WTC11 (cell line): ENCODE results near the gene PIP4K2A. TPM values are rescaled to one million over a fixed set of nuclear protein-coding genes. Genes with fewer than 3 reads are reported as not detected.

Experiments
- ATAC-seq: fragments of 200-7000 bp; cut with Tn5 transposase; 2 replicates; pipeline ENCODE4 v1.10.0; 2021; ENCODE audit warnings: mild to moderate bottlenecking, moderate library complexity
- CTCF ChIA-PET: fragments of 300-600 bp; sonication (Branson Sonifier 250); formaldehyde crosslinking; loops from one replicate; lab custom pipeline; 2021; ENCODE audit warnings: antibody characterized with exemption; lab: Charles Lee
- POLR2A ChIA-PET: fragments of 350-600 bp; sonication (Branson Sonifier 250); formaldehyde crosslinking; loops from one replicate; lab custom pipeline; 2021; ENCODE audit warnings: antibody characterized with exemption; lab: Charles Lee
- DNase-seq: peaks from one replicate; pipeline ENCODE4 v3.0.0; 2021; ENCODE audit warnings: low spot score
- H3K27ac Mint-ChIP-seq: 2 replicates; pipeline ENCODE4 v1.8.0; 2021; ENCODE audit warnings: mixed read lengths
- H3K27me3 Mint-ChIP-seq: 2 replicates; pipeline ENCODE4 v1.8.0; 2021; ENCODE audit warnings: low read depth, mild to moderate bottlenecking, moderate library complexity, mixed read lengths
- H3K36me3 Mint-ChIP-seq: 2 replicates; pipeline ENCODE4 v1.8.0; 2021; ENCODE audit warnings: mixed read lengths
- H3K4me1 Mint-ChIP-seq: 2 replicates; pipeline ENCODE4 v1.8.0; 2022; ENCODE audit warnings: mixed read lengths
- H3K4me3 Mint-ChIP-seq: 2 replicates; pipeline ENCODE4 v1.8.0; 2021; ENCODE audit warnings: mild to moderate bottlenecking, moderate library complexity, mixed read lengths
- H3K9me3 Mint-ChIP-seq: 2 replicates; pipeline ENCODE4 v1.8.0; 2021; ENCODE audit warnings: mixed read lengths
- ATF1 ChIP-seq: sonication (generic); formaldehyde crosslinking; IDR thresholded peaks from 2 replicates; pipeline ENCODE4 v1.8.1; 2023; ENCODE audit warnings: mild to moderate bottlenecking, moderate library complexity, missing genetic modification reagents
- FOXP1 ChIP-seq: sonication (generic); formaldehyde crosslinking; IDR thresholded peaks from 2 replicates; pipeline ENCODE4 v1.8.0; 2022; ENCODE audit warnings: missing genetic modification reagents, mild to moderate bottlenecking, moderate library complexity, borderline replicate concordance
- GABPB1 ChIP-seq: sonication (generic); formaldehyde crosslinking; IDR thresholded peaks from 2 replicates; pipeline ENCODE4 v1.8.1; 2023; ENCODE audit warnings: mild to moderate bottlenecking, missing genetic modification reagents
- JAZF1 ChIP-seq: fragments of 250-450 bp; sonication (Bioruptor Pico); IDR thresholded peaks from 2 replicates; pipeline ENCODE4 v1.9.0; 2021; ENCODE audit warnings: moderate library complexity, mild to moderate bottlenecking, inconsistent platforms
- NFE2L1 ChIP-seq: sonication (generic); formaldehyde crosslinking; IDR thresholded peaks from 2 replicates; pipeline ENCODE4 v1.8.1; 2023; ENCODE audit warnings: missing genetic modification reagents
- NR1H2 ChIP-seq: sonication (generic); formaldehyde crosslinking; IDR thresholded peaks from 2 replicates; pipeline ENCODE4 v1.9.0; 2021; ENCODE audit warnings: mild to moderate bottlenecking, moderate library complexity, missing genetic modification reagents
- SOX15 ChIP-seq: fragments of 250-450 bp; sonication (Bioruptor Pico); IDR thresholded peaks from 2 replicates; pipeline ENCODE4 v1.9.0; 2021; ENCODE audit warnings: mild to moderate bottlenecking
- TEAD4 ChIP-seq: sonication (generic); formaldehyde crosslinking; IDR thresholded peaks from 2 replicates; pipeline ENCODE4 v1.8.0; 2022; ENCODE audit warnings: mild to moderate bottlenecking, missing genetic modification reagents
- ZBTB21 ChIP-seq: sonication (generic); formaldehyde crosslinking; IDR thresholded peaks from 2 replicates; pipeline ENCODE4 v1.8.1; 2023; ENCODE audit warnings: mild to moderate bottlenecking, missing genetic modification reagents, borderline replicate concordance
- ZNF121 ChIP-seq: sonication (generic); formaldehyde crosslinking; IDR thresholded peaks from 2 replicates; pipeline ENCODE4 v1.8.0; 2023; ENCODE audit warnings: missing genetic modification reagents
- ZNF416 ChIP-seq: fragments of 250-450 bp; sonication (Bioruptor Pico); IDR thresholded peaks from 2 replicates; pipeline ENCODE4 v1.9.0; 2021; ENCODE audit warnings: mild to moderate bottlenecking, inconsistent platforms
- ZNF671 ChIP-seq: fragments of 250-450 bp; sonication (Bioruptor Pico); IDR thresholded peaks from 2 replicates; pipeline ENCODE4 v1.8.0; 2021; ENCODE audit warnings: mild to moderate bottlenecking
- total RNA-seq: library from RNA; stranded (reverse); gene quantifications from 3 replicates; pipeline ENCODE4 v1.2.3, GENCODE V29; 2021
- TF ChIP-seq, protein P1 (sequence below): fragments of 250-450 bp; sonication (Bioruptor Pico); IDR thresholded peaks from 2 replicates; pipeline ENCODE4 v1.9.0; 2021; ENCODE audit warnings: moderate library complexity, mild to moderate bottlenecking, inconsistent platforms, borderline replicate concordance
- TF ChIP-seq, protein P2 (sequence below): sonication (generic); formaldehyde crosslinking; IDR thresholded peaks from 2 replicates; pipeline ENCODE4 v1.8.0; 2023; ENCODE audit warnings: missing genetic modification reagents, mild to moderate bottlenecking, borderline replicate concordance
- TF ChIP-seq, protein P3 (sequence below): sonication (generic); formaldehyde crosslinking; IDR thresholded peaks from 2 replicates; pipeline ENCODE4 v1.8.1; 2022; ENCODE audit warnings: mild to moderate bottlenecking, moderate library complexity, missing genetic modification reagents
- TF ChIP-seq, protein P4 (sequence below): sonication (generic); formaldehyde crosslinking; IDR thresholded peaks from 2 replicates; pipeline ENCODE4 v1.8.1; 2022; ENCODE audit warnings: mild to moderate bottlenecking, missing genetic modification reagents, moderate library complexity, borderline replicate concordance
- TF ChIP-seq, protein P5 (sequence below): sonication (generic); formaldehyde crosslinking; IDR thresholded peaks from 2 replicates; pipeline ENCODE4 v1.8.1; 2023; ENCODE audit warnings: mild to moderate bottlenecking, missing genetic modification reagents, borderline replicate concordance
- TF ChIP-seq, protein P6 (sequence below): sonication (generic); formaldehyde crosslinking; IDR thresholded peaks from 2 replicates; pipeline ENCODE4 v1.8.0; 2022; ENCODE audit warnings: mild to moderate bottlenecking, missing genetic modification reagents
- TF ChIP-seq, protein P7 (sequence below): sonication (generic); formaldehyde crosslinking; IDR thresholded peaks from 2 replicates; pipeline ENCODE4 v1.8.0; 2022; ENCODE audit warnings: mild to moderate bottlenecking, missing genetic modification reagents

PIP4K2A gene
- total RNA-seq, 1 experiment from 2014 or later: 47.5 TPM

DNA sequence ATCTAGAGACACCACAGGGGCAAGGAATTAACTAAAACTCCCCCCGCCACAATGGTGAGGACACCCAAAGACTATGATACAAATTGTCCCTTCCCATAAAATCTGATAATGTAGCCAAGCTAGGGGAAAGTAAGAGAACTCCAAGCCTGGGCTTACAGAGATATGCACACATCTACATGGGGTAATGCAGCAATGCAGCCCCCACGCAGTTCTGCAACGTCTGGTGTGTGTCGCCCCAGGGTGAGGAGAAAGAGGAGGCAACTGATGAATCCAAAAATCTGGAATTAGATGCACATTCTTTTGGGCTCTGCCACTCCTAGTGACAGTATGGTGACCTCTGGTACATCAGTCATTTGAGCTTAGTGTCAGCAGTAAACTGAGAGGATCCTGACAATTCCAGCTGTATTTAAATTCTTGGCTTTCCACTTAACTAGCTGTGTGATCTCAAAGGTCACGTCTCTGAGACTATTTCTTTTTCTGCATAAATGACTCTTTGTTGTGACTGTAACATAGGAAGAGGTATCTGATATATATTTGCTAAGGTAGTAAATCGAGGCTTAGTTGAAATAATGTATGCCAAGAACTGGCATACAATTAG, 51.5 kb downstream of the PIP4K2A start:
- DNase-seq (no peak), ATAC-seq (peak; percentile 29; the same call in 1 of the 2 replicates)
- Mint-ChIP-seq H3K9me3 (no peaks in the 10 kb centered on the region), H3K4me1 (peaks cover 64% of the 10 kb centered on the region), H3K27ac (0 out of 2 replicates have a peak overlapping the region, but pooled peaks have one; percentile 3), H3K27me3 (no peaks in the 10 kb centered on the region), H3K4me3 (no peak overlapping the region), H3K36me3 (no peaks in the 10 kb centered on the region)
- TF ChIP-seq TEAD4 (CRISPR knock-in tag) (no peak), FOXP1 (CRISPR knock-in tag) (no peak), ZNF416 (CRISPR knock-in tag) (no peak), ZNF671 (no peak), NR1H2 (CRISPR knock-in tag) (no peak), SOX15 (CRISPR knock-in tag) (no peak), NFE2L1 (CRISPR knock-in tag) (no peak), ZBTB21 (CRISPR knock-in tag) (no peak), GABPB1 (CRISPR knock-in tag) (no peak), ZNF121 (CRISPR knock-in tag) (no peak), ATF1 (CRISPR knock-in tag) (no peak), JAZF1 (CRISPR knock-in tag) (no peak)
- TF ChIP-seq, protein P1, sequence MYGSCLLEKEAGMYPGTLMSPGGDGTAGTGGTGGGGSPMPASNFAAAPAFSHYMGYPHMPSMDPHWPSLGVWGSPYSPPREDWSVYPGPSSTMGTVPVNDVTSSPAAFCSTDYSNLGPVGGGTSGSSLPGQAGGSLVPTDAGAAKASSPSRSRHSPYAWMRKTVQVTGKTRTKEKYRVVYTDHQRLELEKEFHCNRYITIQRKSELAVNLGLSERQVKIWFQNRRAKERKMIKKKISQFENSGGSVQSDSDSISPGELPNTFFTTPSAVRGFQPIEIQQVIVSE (CRISPR knock-in tag): no peak
- TF ChIP-seq, protein P2, sequence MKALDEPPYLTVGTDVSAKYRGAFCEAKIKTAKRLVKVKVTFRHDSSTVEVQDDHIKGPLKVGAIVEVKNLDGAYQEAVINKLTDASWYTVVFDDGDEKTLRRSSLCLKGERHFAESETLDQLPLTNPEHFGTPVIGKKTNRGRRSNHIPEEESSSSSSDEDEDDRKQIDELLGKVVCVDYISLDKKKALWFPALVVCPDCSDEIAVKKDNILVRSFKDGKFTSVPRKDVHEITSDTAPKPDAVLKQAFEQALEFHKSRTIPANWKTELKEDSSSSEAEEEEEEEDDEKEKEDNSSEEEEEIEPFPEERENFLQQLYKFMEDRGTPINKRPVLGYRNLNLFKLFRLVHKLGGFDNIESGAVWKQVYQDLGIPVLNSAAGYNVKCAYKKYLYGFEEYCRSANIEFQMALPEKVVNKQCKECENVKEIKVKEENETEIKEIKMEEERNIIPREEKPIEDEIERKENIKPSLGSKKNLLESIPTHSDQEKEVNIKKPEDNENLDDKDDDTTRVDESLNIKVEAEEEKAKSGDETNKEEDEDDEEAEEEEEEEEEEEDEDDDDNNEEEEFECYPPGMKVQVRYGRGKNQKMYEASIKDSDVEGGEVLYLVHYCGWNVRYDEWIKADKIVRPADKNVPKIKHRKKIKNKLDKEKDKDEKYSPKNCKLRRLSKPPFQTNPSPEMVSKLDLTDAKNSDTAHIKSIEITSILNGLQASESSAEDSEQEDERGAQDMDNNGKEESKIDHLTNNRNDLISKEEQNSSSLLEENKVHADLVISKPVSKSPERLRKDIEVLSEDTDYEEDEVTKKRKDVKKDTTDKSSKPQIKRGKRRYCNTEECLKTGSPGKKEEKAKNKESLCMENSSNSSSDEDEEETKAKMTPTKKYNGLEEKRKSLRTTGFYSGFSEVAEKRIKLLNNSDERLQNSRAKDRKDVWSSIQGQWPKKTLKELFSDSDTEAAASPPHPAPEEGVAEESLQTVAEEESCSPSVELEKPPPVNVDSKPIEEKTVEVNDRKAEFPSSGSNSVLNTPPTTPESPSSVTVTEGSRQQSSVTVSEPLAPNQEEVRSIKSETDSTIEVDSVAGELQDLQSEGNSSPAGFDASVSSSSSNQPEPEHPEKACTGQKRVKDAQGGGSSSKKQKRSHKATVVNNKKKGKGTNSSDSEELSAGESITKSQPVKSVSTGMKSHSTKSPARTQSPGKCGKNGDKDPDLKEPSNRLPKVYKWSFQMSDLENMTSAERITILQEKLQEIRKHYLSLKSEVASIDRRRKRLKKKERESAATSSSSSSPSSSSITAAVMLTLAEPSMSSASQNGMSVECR (CRISPR knock-in tag): no peak
- TF ChIP-seq, protein P3, sequence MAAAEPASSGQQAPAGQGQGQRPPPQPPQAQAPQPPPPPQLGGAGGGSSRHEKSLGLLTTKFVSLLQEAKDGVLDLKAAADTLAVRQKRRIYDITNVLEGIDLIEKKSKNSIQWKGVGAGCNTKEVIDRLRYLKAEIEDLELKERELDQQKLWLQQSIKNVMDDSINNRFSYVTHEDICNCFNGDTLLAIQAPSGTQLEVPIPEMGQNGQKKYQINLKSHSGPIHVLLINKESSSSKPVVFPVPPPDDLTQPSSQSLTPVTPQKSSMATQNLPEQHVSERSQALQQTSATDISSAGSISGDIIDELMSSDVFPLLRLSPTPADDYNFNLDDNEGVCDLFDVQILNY (CRISPR knock-in tag): no peak
- TF ChIP-seq, protein P4, sequence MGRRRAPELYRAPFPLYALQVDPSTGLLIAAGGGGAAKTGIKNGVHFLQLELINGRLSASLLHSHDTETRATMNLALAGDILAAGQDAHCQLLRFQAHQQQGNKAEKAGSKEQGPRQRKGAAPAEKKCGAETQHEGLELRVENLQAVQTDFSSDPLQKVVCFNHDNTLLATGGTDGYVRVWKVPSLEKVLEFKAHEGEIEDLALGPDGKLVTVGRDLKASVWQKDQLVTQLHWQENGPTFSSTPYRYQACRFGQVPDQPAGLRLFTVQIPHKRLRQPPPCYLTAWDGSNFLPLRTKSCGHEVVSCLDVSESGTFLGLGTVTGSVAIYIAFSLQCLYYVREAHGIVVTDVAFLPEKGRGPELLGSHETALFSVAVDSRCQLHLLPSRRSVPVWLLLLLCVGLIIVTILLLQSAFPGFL: no peak
- TF ChIP-seq, protein P5, sequence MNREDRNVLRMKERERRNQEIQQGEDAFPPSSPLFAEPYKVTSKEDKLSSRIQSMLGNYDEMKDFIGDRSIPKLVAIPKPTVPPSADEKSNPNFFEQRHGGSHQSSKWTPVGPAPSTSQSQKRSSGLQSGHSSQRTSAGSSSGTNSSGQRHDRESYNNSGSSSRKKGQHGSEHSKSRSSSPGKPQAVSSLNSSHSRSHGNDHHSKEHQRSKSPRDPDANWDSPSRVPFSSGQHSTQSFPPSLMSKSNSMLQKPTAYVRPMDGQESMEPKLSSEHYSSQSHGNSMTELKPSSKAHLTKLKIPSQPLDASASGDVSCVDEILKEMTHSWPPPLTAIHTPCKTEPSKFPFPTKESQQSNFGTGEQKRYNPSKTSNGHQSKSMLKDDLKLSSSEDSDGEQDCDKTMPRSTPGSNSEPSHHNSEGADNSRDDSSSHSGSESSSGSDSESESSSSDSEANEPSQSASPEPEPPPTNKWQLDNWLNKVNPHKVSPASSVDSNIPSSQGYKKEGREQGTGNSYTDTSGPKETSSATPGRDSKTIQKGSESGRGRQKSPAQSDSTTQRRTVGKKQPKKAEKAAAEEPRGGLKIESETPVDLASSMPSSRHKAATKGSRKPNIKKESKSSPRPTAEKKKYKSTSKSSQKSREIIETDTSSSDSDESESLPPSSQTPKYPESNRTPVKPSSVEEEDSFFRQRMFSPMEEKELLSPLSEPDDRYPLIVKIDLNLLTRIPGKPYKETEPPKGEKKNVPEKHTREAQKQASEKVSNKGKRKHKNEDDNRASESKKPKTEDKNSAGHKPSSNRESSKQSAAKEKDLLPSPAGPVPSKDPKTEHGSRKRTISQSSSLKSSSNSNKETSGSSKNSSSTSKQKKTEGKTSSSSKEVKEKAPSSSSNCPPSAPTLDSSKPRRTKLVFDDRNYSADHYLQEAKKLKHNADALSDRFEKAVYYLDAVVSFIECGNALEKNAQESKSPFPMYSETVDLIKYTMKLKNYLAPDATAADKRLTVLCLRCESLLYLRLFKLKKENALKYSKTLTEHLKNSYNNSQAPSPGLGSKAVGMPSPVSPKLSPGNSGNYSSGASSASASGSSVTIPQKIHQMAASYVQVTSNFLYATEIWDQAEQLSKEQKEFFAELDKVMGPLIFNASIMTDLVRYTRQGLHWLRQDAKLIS: no peak
- TF ChIP-seq, protein P6, sequence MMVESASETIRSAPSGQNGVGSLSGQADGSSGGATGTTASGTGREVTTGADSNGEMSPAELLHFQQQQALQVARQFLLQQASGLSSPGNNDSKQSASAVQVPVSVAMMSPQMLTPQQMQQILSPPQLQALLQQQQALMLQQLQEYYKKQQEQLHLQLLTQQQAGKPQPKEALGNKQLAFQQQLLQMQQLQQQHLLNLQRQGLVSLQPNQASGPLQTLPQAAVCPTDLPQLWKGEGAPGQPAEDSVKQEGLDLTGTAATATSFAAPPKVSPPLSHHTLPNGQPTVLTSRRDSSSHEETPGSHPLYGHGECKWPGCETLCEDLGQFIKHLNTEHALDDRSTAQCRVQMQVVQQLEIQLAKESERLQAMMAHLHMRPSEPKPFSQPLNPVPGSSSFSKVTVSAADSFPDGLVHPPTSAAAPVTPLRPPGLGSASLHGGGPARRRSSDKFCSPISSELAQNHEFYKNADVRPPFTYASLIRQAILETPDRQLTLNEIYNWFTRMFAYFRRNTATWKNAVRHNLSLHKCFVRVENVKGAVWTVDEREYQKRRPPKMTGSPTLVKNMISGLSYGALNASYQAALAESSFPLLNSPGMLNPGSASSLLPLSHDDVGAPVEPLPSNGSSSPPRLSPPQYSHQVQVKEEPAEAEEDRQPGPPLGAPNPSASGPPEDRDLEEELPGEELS: no peak
- TF ChIP-seq, protein P7, sequence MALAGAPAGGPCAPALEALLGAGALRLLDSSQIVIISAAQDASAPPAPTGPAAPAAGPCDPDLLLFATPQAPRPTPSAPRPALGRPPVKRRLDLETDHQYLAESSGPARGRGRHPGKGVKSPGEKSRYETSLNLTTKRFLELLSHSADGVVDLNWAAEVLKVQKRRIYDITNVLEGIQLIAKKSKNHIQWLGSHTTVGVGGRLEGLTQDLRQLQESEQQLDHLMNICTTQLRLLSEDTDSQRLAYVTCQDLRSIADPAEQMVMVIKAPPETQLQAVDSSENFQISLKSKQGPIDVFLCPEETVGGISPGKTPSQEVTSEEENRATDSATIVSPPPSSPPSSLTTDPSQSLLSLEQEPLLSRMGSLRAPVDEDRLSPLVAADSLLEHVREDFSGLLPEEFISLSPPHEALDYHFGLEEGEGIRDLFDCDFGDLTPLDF: no peak
- POLR2A ChIA-PET: no interaction called here
- CTCF ChIA-PET: interaction anchor here (0.6 kb wide), 1 partner anchor 8 kb away, joined by 3 read pairs; no protein-coding TSS in a partner anchor
